SJCRH30 (cell line): ENCODE measurements around the gene ETV6. TPM values are rescaled to one million over a fixed set of nuclear protein-coding genes. Genes with fewer than 3 reads are reported as not detected.
"Not testable (repeated sequence)": the region's sequence is repeated elsewhere in the genome, so short reads cannot be mapped to it uniquely, and the experiment has no call there.

ENCODE experiments used
- DNase-seq, 2 experiments: peaks; one replicate each; pipeline ENCODE4 v3.0.0-alpha.2; 2015 to 2020
- H3K27ac ChIP-seq: fragments of 250-450 bp; sonication (Bioruptor Pico); 2 replicates; pipeline ENCODE4 v1.5.1; 2020; ENCODE audit warnings: mild to moderate bottlenecking, moderate library complexity
- H3K27me3 ChIP-seq: fragments of 250-450 bp; sonication (Bioruptor Pico); 2 replicates; pipeline ENCODE4 v1.5.1; 2020; ENCODE audit warnings: mild to moderate bottlenecking, moderate library complexity
- H3K36me3 ChIP-seq: fragments of 250-450 bp; sonication (Bioruptor Pico); 2 replicates; pipeline ENCODE4 v1.5.1; 2020; ENCODE audit warnings: mild to moderate bottlenecking, moderate library complexity
- H3K4me1 ChIP-seq: fragments of 250-450 bp; sonication (Bioruptor Pico); 2 replicates; pipeline ENCODE4 v1.5.1; 2020; ENCODE audit warnings: mild to moderate bottlenecking, moderate library complexity
- H3K4me3 ChIP-seq: fragments of 250-450 bp; sonication (Bioruptor Pico); 2 replicates; pipeline ENCODE4 v1.5.1; 2020; ENCODE audit warnings: mild to moderate bottlenecking, moderate library complexity
- H3K9me3 ChIP-seq: fragments of 250-450 bp; sonication (Bioruptor Pico); replicated peaks from 2 replicates; pipeline ENCODE4 v1.5.1; 2020; ENCODE audit warnings: mild to moderate bottlenecking, moderate library complexity
- total RNA-seq: library from RNA; depleted of rRNA; stranded (reverse); fragments of >200 nt; shearing (Covaris generic); gene quantifications from 2 replicates; pipeline ENCODE4 v1.2.3, GENCODE V29; 2014

The ETV6 gene
- total RNA-seq, 1 experiment from 2014 or later: 5.6 TPM

GRCh38 chr12:11631881-11632280 is 17.6 kb upstream of the ETV6 start:
- not testable (repeated sequence) for H3K27ac ChIP-seq, H3K27me3 ChIP-seq, H3K4me3 ChIP-seq, H3K9me3 ChIP-seq, DNase-seq, H3K36me3 ChIP-seq, H3K4me1 ChIP-seq

GRCh38 chr12:11633968-11634367 is 15.5 kb upstream of the ETV6 start:
- H3K27ac ChIP-seq: no peak overlapping the region
- no peak for DNase-seq

GRCh38 chr12:11635341-11635740 is 14.1 kb upstream of the ETV6 start:
- H3K4me3 ChIP-seq: no peak overlapping the region
- no peak overlapping the region for H3K27ac ChIP-seq
- DNase-seq: no peak

More at GRCh38 chr12:11633968-11634367, 15.5 kb upstream of the ETV6 start:
- no peak overlapping the region for H3K4me3 ChIP-seq
- no peaks in the 10 kb centered on the region for H3K4me1 ChIP-seq
- no peaks in the 10 kb centered on the region for H3K9me3 ChIP-seq
- no peaks in the 10 kb centered on the region for H3K27me3 ChIP-seq
- H3K36me3 ChIP-seq: no peaks in the 10 kb centered on the region

GRCh38 chr12:11638315-11638916 is 11.1 kb upstream of the ETV6 start:
- Histone ChIP-seq H3K27ac (no peak overlapping the region), H3K9me3 (no peaks in the 10 kb centered on the region), H3K4me3 (no peak overlapping the region), H3K4me1 (no peaks in the 10 kb centered on the region), H3K27me3 (no peaks in the 10 kb centered on the region), H3K36me3 (no peaks in the 10 kb centered on the region)
- no peak for DNase-seq

More at GRCh38 chr12:11635341-11635740, 14.1 kb upstream of the ETV6 start:
- Histone ChIP-seq H3K36me3 (no peaks in the 10 kb centered on the region), H3K4me1 (no peaks in the 10 kb centered on the region), H3K27me3 (no peaks in the 10 kb centered on the region), H3K9me3 (no peaks in the 10 kb centered on the region)

- Histone ChIP-seq H3K9me3 (no peaks in the 10 kb centered on the region), H3K4me1 (no peaks in the 10 kb centered on the region)
Observed at GRCh38 chr12:11639454-11639853, 10.0 kb upstream of the ETV6 start.

GRCh38 chr12:11641522-11641921 is 8.0 kb upstream of the ETV6 start:
- Histone ChIP-seq H3K4me1 (no peaks in the 10 kb centered on the region), H3K27ac (no peak overlapping the region)

More at GRCh38 chr12:11639454-11639853, 10.0 kb upstream of the ETV6 start:
- no peaks in the 10 kb centered on the region for H3K36me3 ChIP-seq
- H3K27ac ChIP-seq: no peak overlapping the region
- no peaks in the 10 kb centered on the region for H3K27me3 ChIP-seq
- no peak for DNase-seq
- no peak overlapping the region for H3K4me3 ChIP-seq

GRCh38 chr12:11642785-11643184 is 6.7 kb upstream of the ETV6 start:
- no peaks in the 10 kb centered on the region for H3K36me3 ChIP-seq
- no peak overlapping the region for H3K27ac ChIP-seq
- H3K4me3 ChIP-seq: no peak overlapping the region
- no peaks in the 10 kb centered on the region for H3K9me3 ChIP-seq
- H3K4me1 ChIP-seq: no peaks in the 10 kb centered on the region
- H3K27me3 ChIP-seq: no peaks in the 10 kb centered on the region
- no peak for DNase-seq

More at GRCh38 chr12:11641522-11641921, 8.0 kb upstream of the ETV6 start:
- Histone ChIP-seq H3K9me3 (no peaks in the 10 kb centered on the region), H3K27me3 (no peaks in the 10 kb centered on the region), H3K36me3 (no peaks in the 10 kb centered on the region), H3K4me3 (no peak overlapping the region)
- DNase-seq: no peak

- H3K36me3 ChIP-seq: no peaks in the 10 kb centered on the region
- DNase-seq: no peak
- no peaks in the 10 kb centered on the region for H3K27me3 ChIP-seq
- H3K27ac ChIP-seq: no peak overlapping the region
- H3K4me1 ChIP-seq: no peaks in the 10 kb centered on the region
- H3K4me3 ChIP-seq: no peak overlapping the region
- no peaks in the 10 kb centered on the region for H3K9me3 ChIP-seq
Observed at GRCh38 chr12:11645391-11645790, 4.1 kb upstream of the ETV6 start.

GRCh38 chr12:11648514-11649412 is 711 bp upstream of the ETV6 start:
- no peaks in the 10 kb centered on the region for H3K27me3 ChIP-seq
- peak overlapping the region; percentile 88 for H3K4me3 ChIP-seq
- DNase-seq: peak; percentile 79 to 88
- no peaks in the 10 kb centered on the region for H3K36me3 ChIP-seq
- no peaks in the 10 kb centered on the region for H3K9me3 ChIP-seq
- peak overlapping the region; percentile 99 for H3K27ac ChIP-seq
- peaks cover 4% of the 10 kb centered on the region; the same call in 1 of the 2 replicates for H3K4me1 ChIP-seq

GRCh38 chr12:11650286-11651281 is 1.1 kb downstream of the ETV6 start:
- Histone ChIP-seq H3K4me1 (peaks cover 4% of the 10 kb centered on the region; the same call in 1 of the 2 replicates), H3K27ac (peak overlapping the region; percentile 63; the same call in 1 of the 2 replicates), H3K9me3 (no peaks in the 10 kb centered on the region), H3K36me3 (no peaks in the 10 kb centered on the region), H3K4me3 (peak overlapping the region; percentile 88), H3K27me3 (no peaks in the 10 kb centered on the region)
- DNase-seq: peak in 1 of 2 experiments; percentile 26

- Histone ChIP-seq H3K9me3 (no peaks in the 10 kb centered on the region), H3K4me3 (peak overlapping the region; percentile 88), H3K4me1 (peaks cover 4% of the 10 kb centered on the region; the same call in 1 of the 2 replicates), H3K27me3 (no peaks in the 10 kb centered on the region), H3K36me3 (no peaks in the 10 kb centered on the region), H3K27ac (no peak overlapping the region)
- DNase-seq: no peak
Observed at GRCh38 chr12:11651381-11651780, 1.9 kb downstream of the ETV6 start.

GRCh38 chr12:11651785-11652184 is 2.3 kb downstream of the ETV6 start:
- Histone ChIP-seq H3K4me1 (peaks cover 4% of the 10 kb centered on the region; the same call in 1 of the 2 replicates), H3K27me3 (no peaks in the 10 kb centered on the region), H3K9me3 (no peaks in the 10 kb centered on the region), H3K27ac (no peak overlapping the region), H3K4me3 (no peak overlapping the region), H3K36me3 (no peaks in the 10 kb centered on the region)
- no peak for DNase-seq

GRCh38 chr12:11652351-11653040 is 3.0 kb downstream of the ETV6 start:
- H3K4me3 ChIP-seq: no peak overlapping the region
- no peak for DNase-seq
- no peaks in the 10 kb centered on the region for H3K27me3 ChIP-seq
- H3K27ac ChIP-seq: no peak overlapping the region
- H3K4me1 ChIP-seq: peaks cover 4% of the 10 kb centered on the region; the same call in 1 of the 2 replicates
- H3K36me3 ChIP-seq: no peaks in the 10 kb centered on the region
- H3K9me3 ChIP-seq: no peaks in the 10 kb centered on the region
